Parathyroid adenoma (tissue), 2 donors: ENCODE measurements around the gene EIPR1.

Experiments
- H2AFZ ChIP-seq: fragments of 300-600 bp; sonication (generic); one replicate; pipeline ENCODE4 v1.7.0; 2017; ENCODE audit warnings: antibody characterized with exemption, mild to moderate bottlenecking
- H3K27ac ChIP-seq: fragments of 300-600 bp; sonication (generic); one replicate; pipeline ENCODE4 v1.7.0; 2017
- H3K27me3 ChIP-seq: fragments of 300-600 bp; sonication (generic); one replicate; pipeline ENCODE4 v1.7.0; 2017; ENCODE audit warnings: low read length; ENCODE audit not compliant: control insufficient read depth, insufficient read depth
- H3K36me3 ChIP-seq: fragments of 300-600 bp; sonication (generic); one replicate; pipeline ENCODE4 v1.7.0; 2017; ENCODE audit warnings: low read length; ENCODE audit not compliant: control insufficient read depth, insufficient read depth
- H3K4me1 ChIP-seq: fragments of 300-600 bp; sonication (generic); one replicate; pipeline ENCODE4 v1.7.0; 2017; ENCODE audit warnings: control low read depth
- H3K4me2 ChIP-seq: fragments of 300-600 bp; sonication (generic); one replicate; pipeline ENCODE4 v1.7.0; 2017; ENCODE audit warnings: low read length
- H3K4me3 ChIP-seq: fragments of 300-600 bp; sonication (generic); one replicate; pipeline ENCODE4 v1.7.0; 2017; ENCODE audit warnings: low read depth, low read length
- H3K79me2 ChIP-seq: fragments of 300-600 bp; sonication (generic); one replicate; pipeline ENCODE4 v1.7.0; 2017; ENCODE audit warnings: control low read depth
- H3K9ac ChIP-seq: fragments of 300-600 bp; sonication (generic); one replicate; pipeline ENCODE4 v1.7.0; 2017; ENCODE audit warnings: mild to moderate bottlenecking
- H3K9me3 ChIP-seq: fragments of 300-600 bp; sonication (generic); one replicate; pipeline ENCODE4 v1.7.0; 2017; ENCODE audit warnings: low read length; ENCODE audit not compliant: control insufficient read depth
- TF ChIP-seq, protein P1 (sequence below): fragments of 300-600 bp; sonication (generic); IDR thresholded peaks from one replicate; pipeline ENCODE4 v1.7.0; 2017; ENCODE audit warnings: antibody characterized with exemption, mild to moderate bottlenecking
- donor health status: primary hyperparathyroidism.

The EIPR1 gene

DNA sequence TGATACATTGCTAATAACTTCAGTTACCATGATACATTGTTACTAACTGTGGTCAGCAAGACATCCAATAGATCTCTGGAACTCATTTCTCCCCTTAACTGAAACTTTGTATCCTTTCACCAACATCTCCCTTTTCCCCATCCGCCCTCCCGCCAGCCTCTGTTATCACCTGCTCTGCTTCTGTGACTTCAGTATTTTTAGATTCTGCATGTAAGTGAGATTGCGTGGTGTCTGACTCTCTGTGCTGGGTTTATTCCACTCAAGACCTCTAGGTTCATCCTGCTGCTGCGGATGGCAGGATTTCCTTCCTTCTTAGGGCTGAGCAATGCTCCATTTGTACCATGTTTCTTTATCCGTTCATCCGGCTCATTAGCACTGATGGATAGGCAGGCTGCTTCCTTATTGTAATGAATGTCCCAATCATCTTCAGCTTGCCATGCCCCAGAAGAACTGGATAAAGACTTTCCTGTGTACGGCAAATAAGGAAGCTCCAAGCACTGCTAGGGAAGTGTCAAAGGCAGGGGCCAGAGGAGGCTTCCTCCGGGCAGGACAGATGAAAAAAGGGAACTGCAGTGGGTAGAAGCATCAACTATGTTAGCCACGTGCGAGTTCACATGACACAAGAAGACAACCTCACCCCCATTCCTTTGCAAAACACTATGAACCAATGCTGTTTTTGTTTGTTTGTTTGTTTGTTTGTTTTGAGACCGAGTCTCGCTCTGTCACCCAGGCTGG, 113.4 kb downstream of the EIPR1 start:
- peaks cover 11% of the 10 kb centered on the region for H3K79me2 ChIP-seq
- no peaks in the 10 kb centered on the region for H3K9me3 ChIP-seq
- H2AFZ ChIP-seq, result no peak overlapping the region
- no peak overlapping the region for H3K4me2 ChIP-seq
- no peaks in the 10 kb centered on the region for H3K36me3 ChIP-seq
- H3K27ac ChIP-seq, result no peak overlapping the region
- H3K4me3 ChIP-seq, result no peak overlapping the region
- no peak overlapping the region for H3K9ac ChIP-seq
- TF ChIP-seq, protein P1, sequence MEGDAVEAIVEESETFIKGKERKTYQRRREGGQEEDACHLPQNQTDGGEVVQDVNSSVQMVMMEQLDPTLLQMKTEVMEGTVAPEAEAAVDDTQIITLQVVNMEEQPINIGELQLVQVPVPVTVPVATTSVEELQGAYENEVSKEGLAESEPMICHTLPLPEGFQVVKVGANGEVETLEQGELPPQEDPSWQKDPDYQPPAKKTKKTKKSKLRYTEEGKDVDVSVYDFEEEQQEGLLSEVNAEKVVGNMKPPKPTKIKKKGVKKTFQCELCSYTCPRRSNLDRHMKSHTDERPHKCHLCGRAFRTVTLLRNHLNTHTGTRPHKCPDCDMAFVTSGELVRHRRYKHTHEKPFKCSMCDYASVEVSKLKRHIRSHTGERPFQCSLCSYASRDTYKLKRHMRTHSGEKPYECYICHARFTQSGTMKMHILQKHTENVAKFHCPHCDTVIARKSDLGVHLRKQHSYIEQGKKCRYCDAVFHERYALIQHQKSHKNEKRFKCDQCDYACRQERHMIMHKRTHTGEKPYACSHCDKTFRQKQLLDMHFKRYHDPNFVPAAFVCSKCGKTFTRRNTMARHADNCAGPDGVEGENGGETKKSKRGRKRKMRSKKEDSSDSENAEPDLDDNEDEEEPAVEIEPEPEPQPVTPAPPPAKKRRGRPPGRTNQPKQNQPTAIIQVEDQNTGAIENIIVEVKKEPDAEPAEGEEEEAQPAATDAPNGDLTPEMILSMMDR, result no peak
- H3K4me1 ChIP-seq, result peaks cover 38% of the 10 kb centered on the region
- no peaks in the 10 kb centered on the region for H3K27me3 ChIP-seq

DNA sequence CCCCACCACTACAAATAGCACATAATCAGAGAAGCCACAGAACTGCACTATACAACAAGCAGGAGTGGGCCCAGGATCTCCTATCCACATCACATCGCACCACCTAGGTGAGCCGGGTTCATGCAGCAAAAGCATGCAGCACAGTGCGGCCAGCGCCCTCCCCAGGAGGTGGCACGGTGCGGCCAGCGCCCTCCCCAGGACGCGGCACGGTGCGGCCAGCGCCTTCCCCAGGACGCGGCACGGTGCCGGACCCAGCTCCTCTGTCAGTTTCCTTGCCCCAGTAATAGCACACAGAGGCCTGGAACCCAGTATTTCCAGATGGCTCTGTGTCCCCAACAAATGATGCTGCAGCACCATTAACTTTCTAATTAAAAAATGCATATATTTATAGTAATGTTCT, 114.1 kb downstream of the EIPR1 start:
- no peak overlapping the region for H3K4me2 ChIP-seq
- no peaks in the 10 kb centered on the region for H3K27me3 ChIP-seq
- peaks cover 35% of the 10 kb centered on the region for H3K4me1 ChIP-seq
- H3K9ac ChIP-seq, result no peak overlapping the region
- TF ChIP-seq, protein P1, result no peak
- H3K79me2 ChIP-seq, result peaks cover 9% of the 10 kb centered on the region
- H3K9me3 ChIP-seq, result no peaks in the 10 kb centered on the region
- no peak overlapping the region for H3K27ac ChIP-seq
- no peak overlapping the region for H3K4me3 ChIP-seq
- no peaks in the 10 kb centered on the region for H3K36me3 ChIP-seq
- no peak overlapping the region for H2AFZ ChIP-seq

DNA sequence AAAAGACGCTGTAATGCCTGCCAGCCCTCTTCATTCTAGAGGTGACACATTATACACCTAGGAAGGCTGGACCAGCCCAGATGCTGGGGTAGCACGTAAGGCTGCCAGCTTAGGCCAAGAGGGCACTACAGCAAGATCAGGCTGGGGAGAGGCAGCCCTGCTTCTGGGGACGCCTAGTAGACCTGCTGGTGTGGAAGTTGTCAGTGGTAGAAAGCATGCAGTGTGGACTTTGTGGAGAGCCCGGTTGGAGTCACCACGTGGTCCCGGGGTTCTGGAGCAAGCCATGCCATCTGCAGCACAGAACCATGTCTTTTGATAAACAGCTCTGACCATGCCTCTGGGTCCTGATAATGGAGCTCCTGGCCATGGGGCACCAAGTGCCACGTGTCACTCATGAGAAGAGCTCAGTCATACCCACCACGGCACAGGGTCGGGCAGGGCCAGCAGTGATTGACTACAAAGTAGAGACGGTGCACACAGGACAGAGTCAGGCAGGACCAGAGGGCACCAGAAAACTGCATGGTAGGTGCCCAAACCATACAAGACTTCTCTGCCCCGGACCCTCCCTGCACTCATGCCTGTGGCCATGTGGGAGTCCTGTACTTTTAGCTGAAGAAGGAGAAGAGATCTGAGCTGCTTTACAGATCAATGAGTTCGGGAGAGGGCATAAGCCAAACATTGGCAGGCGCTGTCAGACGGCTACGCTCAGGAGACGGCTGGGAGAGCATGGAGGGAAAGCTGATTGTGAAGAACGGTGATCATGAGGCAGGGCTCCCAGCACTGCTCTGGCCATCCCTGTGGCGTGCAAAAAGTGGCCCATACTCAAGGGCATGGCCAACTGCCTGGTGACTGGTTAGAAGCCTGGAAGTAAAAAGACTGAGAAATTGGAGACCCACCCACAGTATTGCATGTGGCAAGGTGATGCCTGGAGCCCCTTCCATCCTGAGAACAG, 114.9 kb downstream of the EIPR1 start:
- H3K4me1 ChIP-seq, result peaks cover 28% of the 10 kb centered on the region
- no peak overlapping the region for H3K9ac ChIP-seq
- H2AFZ ChIP-seq, result no peak overlapping the region
- no peak overlapping the region for H3K4me2 ChIP-seq
- TF ChIP-seq, protein P1, result no peak
- H3K27ac ChIP-seq, result no peak overlapping the region
- no peak overlapping the region for H3K4me3 ChIP-seq
- no peaks in the 10 kb centered on the region for H3K36me3 ChIP-seq
- H3K9me3 ChIP-seq, result no peaks in the 10 kb centered on the region
- H3K27me3 ChIP-seq, result no peaks in the 10 kb centered on the region
- H3K79me2 ChIP-seq, result peaks cover 9% of the 10 kb centered on the region

DNA sequence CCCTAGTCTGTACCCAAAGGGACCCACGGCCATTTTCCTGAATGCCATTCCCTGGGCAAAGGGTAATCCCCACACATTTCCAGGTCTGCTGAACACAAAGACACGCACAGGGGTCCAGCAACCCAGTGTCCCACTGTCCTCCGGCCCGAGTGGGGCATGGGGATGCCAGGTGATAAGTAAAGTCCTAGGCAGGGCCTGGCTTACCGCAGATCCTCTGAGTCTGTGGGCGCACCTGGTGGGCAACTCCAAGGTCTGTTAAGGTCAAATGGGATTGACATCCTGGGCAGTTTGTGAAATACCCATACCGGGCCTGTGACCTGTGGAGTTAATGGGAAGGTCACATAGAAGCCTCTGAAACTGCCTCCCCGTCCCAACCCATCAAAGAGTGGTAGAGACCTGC, 116.1 kb downstream of the EIPR1 start:
- Histone ChIP-seq H3K9ac (no peak overlapping the region), H3K4me3 (no peak overlapping the region), H3K4me2 (no peak overlapping the region), H3K27me3 (no peaks in the 10 kb centered on the region), H3K79me2 (peaks cover 9% of the 10 kb centered on the region), H3K36me3 (no peaks in the 10 kb centered on the region), H2AFZ (no peak overlapping the region), H3K9me3 (no peaks in the 10 kb centered on the region), H3K4me1 (peaks cover 16% of the 10 kb centered on the region), H3K27ac (no peak overlapping the region)
- TF ChIP-seq, protein P1, result no peak
